NCI-H526 (cell line): Measurements from ENCODE around the gene ZNF346.
"Not testable (repeated sequence)": the region's sequence is repeated elsewhere in the genome, so short reads cannot be mapped to it uniquely, and the experiment has no call there.

Experiments
- DNase-seq, 2 experiments: peaks; one replicate each; lab custom pipeline; 2025; lab: John Stamatoyannopoulos, UW

Gene ZNF346

DNA sequence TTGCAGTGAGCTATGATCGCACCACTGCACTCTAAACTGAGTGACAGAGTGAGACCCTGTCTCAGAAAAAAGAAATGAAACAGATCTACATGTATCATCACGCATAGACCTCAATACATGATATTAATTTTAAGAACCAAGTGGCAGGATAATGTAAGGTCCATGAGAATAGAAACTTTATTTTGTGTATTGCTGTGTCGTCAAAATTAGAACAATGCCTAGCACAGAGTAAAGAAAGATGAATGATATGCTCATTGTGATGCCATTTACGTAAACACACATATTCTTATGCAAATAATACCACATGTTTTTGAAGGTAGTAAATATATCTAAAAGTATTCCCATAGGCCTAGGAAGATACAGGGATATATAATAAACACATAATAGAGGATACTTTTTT is 12.3 kb upstream of the ZNF346 start:
- no peak for DNase-seq

DNA sequence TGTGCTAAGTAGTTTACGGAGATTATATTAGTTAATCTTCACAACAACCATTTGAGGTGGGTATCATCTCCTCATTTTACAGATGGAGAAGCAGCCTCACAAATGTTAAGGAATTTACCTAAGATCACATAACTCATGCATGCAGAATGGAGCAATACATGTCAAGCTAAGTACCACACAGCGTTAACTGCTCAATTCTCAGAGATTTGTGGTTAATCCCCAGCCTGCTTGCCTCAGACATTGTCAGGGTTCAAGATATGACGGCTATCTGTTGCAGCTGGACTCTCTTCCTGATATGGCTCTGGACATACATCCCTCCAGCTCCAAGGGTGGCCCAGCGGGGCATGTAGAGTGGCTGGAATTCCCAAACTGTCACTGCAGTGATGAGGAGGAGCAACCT is 7.3 kb upstream of the ZNF346 start:
- no peak for DNase-seq

DNA sequence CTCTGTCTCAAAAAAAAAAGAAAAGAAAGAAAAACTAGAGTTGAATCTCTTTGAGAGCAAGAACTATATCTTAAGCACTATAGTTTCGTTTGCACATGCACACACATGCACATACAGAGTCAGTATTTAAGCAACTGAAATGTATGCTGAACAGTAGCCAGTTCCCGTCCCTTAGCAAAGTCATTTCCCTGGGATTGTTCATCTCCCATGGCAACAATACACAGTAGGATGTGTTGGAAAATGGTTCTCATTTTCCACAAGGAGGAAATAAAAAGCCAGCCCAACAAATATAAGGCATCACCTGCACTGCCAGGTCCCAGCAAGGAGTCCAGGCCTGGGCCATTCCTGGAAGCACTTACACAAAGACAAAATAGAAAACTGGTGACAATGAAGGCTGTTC is 4.2 kb upstream of the ZNF346 start:
- DNase-seq = no peak

DNA sequence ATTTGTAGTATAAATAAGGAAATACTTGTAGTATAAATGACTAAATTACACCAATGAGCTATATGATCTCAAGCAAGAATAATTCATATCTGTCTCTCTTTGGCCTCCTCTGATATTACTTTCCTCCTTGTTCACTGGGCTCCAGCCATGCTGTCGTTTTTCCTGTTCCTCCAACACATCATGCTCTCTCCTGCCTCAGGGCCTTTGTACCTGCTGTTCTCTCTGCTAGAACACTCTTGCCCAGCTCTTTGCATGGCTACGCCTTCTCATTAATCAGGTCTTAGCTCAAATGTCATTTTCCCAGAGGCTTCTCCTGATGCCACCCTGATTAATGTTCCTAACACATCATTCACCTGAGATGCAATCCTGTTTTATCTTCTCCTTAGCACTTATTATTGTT is 2.5 kb upstream of the ZNF346 start:
- no peak for DNase-seq

DNA sequence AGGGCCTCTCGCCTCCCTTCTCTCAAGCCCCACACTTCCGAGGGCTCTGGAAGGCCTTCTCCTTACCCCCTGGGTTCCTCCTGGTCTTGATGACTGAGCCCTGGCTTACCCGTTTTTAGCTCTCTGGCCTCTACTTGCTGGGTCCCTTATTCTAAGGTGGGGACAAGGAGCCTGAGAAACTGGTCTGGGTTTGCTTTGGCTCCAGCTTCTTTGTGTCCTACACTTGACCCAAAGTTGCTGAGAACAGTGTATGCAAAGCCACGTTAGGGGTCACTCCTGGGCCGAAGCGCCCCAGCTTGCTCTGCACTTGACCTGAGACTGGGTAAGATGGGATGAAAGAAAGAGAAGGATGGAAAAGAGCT is 788 bp downstream of the ZNF346 start:
- DNase-seq = no peak

DNA sequence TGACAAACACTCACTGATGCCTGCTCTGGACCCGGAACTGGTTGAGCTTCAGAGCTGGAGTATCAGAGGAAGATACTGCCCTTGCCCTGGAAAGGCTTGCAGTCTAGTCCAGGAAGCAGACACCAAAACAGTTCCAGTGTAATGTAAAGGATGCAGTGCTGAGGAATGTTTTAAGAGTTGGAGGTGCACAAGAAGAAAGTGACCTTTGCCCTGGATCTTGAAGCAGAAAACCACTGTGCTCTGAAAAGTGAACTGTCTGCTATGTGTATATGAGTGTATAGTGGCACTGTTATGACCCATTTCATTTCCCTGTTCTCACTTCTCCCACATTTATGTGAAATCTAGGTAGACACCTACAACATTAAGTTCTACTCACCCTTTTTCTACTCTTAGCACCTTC is 2.1 kb downstream of the ZNF346 start:
- no peak for DNase-seq

DNA sequence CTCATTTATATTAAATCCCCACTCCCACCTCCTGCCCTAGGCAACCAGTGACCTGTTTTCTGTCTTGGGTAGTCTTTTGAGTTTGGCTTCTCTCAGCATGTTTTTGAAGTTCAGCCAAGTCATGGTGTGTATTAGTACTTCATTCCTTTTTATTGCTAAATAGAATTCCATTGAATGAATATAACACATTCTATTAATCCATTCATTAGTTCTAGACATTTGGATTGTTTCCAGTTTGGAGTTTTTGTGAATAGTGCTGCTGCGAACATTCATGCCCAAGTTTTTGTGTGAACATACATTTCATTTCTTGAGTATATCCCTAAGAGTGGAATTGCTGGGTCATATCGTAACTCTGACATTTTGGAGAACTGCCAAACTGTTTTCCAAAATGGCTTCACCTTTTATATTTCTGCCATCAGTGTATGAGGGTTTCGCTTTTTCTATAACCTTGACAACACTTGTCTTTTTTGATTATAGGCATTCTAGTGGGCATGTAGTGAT is 2.7 kb downstream of the ZNF346 start:
- no peak for DNase-seq

DNA sequence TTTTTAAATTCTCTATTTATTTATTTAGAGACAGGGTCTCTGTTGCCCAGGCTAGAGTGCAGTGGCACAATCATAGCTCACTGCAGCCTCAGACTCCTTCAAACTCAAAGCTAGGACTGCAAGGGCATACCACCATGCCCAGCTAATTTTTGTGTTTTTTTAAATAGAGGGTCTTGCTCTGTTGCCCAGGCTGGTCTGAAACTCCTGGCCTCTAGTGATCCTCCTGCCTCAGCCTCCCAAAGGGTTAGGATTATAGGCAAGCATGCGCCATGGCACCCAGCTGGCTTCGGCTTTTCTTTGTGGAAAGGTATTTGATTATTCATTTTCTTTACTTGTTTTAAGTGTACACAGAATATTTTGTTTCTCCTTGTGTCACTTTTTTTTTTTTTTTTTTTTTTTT is 5.2 kb downstream of the ZNF346 start:
- no peak for DNase-seq

DNA sequence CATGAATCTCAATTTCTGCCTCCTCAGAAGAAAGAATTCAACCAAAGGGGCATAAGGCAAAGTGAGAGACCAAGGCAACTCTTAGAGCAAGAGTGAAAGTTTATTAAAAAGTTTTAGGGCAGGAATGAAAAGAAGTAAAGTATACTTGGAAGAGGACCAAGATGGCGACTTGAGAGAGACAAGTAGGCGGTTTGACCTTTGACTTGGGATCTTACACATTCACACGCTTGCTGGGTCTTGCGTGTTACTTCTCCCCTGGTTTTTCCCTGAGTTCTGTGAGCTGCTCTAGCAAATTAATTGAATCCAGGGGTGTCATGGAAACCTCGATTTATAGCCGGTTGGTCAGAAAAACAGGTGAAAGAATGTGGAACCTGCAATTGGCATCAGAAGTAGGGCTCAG is 7.0 kb downstream of the ZNF346 start:
- DNase-seq = no peak

DNA sequence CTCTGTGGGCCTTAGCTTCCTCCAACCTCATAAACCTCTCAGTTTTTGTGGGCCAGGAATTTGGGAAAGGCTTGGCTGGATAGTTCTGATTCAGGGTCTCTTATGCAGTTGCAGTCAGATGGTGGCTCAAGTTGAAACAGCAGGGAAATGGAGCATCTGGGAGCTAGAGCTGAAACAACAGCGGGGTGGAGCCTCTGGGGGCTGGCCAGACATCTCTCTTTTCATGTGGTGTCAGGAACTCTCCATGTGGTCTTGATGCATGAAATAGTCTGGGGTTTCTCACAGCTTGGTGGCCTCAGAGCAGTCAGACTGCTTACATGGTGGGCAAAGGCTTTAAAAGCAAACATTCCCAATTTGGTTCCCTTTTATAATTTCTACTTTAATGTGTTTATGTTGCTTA is 13.5 kb downstream of the ZNF346 start:
- no peak for DNase-seq

DNA sequence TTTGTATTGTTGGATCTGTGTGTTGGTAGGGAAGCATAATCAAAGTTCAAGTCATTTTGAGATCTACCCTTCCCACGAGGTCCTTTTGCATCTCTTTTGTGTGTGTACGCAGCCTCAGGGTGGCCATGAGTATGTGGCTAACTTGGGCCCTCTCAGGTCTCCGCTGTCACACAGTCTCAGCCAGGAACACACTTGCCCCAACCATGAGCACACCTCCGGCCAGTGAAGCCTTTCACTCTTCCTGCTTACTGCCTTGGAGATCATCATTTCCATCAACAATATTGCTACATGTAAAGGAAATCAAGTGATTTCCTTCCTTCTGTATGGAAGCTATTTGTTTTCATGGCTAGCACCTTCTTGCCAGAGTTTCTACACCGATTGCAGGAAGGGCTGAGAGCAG is 13.9 kb downstream of the ZNF346 start:
- no peak for DNase-seq

DNA sequence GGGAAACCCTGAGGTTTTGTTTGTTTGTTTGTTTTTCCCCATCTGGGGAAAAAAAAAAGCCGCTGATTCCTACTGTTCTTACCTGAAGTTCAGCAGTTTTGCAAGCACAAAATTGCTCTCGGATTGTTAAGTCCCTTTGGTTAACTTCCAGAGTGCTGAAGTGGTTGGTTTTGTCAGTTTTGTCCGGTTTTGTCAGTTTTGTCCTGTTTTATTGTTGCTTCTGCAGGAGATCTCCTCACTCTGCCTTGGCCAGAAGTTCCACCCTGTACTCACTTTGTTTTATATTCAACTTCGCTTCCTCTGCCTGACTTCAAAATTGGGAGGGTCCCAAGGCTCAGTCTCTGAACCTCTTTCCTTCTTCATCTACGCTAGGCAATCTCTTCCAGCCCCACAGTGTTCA is 14.4 kb downstream of the ZNF346 start:
- no peak for DNase-seq

DNA sequence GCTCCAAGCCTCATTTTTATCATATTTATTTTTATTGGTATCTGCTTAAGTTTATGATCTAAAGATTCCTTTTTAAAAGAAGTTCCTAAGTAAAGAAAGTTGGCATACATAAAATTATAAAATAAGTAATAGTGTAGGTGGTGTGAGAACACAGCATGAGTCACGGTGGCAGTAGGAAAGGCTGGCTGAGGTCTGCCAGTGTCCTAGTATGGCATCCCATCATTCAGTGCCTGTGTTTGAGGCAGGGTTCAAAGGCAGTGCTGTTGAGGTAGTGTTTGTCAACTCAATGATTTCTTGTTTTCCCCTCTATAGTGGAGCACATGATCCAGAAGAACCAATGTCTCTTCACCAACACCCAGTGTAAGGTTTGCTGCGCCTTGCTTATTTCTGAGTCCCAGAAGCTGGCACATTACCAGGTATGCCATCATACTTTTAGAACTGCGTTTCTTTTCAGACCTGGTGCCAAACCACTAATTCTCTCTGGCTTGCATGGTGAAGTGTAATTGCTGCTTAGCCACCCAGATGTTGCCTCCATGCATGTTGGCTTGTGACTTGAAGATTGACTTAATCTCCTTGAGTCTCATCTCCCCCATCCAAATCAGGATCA is 18.4 kb downstream of the ZNF346 start:
- DNase-seq = no peak

DNA sequence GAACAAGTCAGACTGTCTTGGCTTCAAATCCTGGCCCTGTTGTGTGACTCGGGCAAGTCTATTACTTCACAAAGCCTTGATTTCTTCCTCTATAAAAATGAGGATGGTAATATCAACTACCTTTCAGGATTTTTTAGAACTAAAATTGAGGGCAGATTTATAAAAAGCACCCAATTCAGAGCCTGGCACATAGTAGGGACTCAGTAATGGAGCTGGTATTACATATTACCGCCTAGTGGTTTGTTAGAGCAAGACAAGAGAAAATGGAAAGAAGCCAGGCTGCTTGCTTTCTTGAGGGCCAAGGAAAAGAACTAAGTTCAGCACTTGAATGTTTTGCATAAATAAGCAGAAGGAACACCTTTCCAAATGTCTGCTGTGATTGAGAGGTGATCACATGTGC is 19.4 kb downstream of the ZNF346 start:
- no peak for DNase-seq

DNA sequence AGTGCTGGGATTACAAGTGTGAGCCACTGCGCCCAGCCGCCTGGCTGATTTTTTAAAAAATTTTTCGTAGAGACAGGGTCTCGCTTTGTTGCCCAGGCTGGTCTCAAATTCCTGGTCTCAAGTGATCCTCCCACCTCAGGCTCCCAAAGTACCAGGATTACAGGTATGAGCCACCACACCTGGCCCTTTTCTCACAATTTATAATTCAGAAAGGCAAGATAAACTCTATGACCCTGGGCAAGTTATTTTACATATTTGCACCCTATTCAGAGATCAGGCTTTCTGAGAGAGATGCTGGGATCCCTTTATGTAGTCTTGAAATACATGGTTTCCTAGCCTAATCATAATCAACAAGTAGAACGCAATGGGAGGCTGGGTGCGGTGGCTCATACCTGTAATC is 20.6 kb downstream of the ZNF346 start:
- DNase-seq = no peak

DNA sequence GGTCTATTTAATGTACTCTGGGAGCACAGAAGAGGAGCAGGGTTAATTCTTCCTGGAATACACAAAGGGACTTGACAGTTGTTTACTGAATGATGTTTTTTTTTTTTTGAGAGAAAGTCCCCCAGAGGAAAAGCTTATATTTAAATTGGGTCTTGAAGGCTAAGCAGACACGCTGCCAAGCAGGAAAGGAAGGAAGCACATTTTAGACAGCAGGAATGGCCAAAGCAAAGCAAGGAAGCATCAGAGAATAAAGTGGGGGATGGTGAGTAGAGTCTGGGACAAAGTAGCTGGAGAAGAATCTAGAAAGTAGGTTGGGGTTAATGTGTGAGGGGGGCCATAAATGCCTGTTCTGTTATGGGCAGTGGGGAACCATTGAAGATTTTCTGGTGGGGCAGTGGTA is 21.5 kb downstream of the ZNF346 start:
- DNase-seq = no peak

DNA sequence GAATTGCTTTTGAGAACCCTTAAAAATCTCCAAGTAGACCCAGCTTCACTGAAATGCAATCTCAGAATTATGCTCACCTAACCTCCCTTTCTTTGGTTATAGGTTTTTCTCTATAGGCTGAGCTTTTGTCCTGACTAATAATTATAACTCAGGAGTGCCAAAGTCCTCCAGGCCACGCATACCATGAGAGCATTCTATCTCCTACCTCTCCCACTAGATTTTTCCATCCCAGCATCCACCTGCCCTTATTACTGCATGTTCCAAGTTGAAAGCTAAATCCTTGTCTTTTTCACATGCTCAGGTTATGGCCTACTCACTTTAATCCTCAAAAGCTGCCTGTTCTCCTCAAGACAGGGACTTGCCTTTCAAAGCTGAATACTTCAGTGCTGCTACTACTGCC is 22.1 kb downstream of the ZNF346 start:
- no peak for DNase-seq

DNA sequence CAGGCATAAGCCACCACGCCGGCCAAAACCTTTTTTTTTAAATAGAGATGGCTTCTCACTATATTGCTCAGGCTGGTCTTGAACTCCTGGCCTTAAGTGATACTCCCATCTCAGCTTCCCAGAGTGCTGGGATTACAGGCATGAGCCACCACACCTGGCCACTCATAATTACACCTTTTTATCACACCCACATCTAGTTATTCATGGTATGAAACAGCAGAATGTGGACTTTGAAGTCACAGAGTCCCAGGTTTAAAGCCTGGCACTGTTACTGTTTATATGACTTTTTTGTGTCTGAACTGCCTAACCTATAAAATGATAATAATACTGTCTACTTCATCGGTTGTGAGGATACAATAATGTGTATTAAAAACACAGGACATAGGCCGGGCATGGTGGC is 23.1 kb downstream of the ZNF346 start:
- DNase-seq = no peak

DNA sequence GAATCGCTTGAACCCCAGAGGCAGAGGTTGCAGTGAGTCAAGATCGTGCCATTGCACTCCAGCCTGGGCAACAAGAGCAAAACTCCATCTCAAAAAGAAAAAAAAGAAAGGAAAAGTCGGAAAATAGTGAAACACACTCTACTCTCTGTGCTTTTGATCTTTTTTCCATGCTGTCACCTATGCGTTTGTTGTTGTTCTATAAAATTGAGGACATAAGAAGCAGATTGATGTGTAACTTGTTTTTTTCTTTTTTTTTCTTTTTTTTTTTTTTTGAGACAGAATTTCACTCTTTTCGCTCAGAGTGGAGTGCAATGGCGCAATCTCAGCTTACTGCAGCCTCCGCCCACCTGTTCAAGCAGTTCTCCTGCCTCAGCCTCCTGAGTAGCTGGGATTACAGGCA is 26.0 kb downstream of the ZNF346 start:
- DNase-seq = not testable (repeated sequence)

DNA sequence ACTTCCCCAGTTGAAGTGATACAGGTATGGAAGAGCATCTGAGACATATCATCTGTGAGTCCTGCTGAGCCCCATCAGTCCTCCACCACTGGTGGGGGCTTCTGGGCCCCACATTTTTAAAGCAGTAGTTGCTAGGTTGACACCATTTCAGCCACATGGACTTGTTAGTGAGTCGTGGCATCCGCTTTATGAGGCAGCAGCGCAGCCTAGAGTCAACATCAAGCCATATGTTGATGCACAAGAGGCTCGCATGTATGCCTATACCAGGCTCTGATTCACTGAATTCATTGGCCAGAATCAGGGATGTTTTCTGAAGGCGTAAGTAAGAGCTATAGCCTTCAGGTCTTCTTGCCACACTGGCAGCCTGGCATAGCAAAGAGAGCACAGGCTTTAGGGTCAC is 26.8 kb downstream of the ZNF346 start:
- no peak for DNase-seq

DNA sequence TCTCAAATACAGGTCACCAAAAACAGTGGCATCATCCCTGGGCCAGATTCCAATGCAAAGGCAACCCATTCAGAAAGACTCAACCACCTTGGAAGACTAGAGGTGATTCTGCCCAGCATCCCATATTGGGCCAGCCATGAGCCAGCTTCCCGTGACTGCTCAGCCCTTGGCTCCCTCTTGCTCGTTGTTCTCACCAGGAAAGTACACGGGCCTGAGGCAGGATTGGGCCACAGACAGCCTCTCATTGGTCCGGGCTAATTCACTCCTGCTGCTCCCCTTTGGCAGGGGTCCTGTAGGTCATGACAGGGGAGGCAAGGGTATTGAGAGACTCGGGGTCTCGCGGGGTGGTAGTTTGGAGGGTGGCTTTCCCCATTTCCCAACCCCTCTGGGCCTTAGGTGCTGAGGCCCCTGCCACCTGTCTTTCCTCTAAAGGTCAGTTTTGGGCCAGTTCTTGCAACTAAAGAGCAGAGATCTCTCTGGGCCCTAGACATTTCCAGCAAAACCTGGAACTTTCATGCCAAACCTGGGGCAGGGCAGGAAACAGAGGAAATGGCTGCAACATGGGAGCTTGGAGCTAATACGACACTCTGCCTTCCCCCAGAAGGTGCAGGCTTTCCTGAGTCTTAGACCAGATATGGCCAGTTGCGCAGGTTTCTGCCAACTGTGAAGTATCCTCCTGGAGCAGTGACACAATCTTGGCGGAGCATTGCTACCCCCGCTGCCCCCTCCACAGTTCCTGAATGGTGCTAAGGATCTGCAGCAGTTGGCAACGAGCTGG is 42.2 kb downstream of the ZNF346 start:
- DNase-seq = no peak

DNA sequence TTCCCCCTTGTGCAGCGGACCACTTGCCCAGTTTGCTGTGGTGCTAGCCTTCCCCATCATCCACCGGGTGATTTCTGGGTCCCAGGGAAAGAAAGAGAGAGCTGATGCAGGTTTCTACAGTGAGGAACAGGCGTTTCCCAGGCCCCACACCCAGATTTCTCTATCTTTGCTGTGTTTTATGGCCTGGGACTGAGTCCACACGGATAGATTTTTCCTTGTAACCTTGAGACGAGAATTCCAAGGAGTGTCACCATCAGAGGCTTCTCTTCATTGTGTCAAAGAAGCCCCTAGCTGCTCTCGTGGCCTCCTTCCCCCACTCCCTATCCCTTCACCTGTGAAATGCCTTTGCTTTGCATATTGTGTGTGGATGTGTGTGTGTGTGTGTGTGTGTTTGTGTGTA is 43.0 kb downstream of the ZNF346 start:
- DNase-seq = no peak

DNA sequence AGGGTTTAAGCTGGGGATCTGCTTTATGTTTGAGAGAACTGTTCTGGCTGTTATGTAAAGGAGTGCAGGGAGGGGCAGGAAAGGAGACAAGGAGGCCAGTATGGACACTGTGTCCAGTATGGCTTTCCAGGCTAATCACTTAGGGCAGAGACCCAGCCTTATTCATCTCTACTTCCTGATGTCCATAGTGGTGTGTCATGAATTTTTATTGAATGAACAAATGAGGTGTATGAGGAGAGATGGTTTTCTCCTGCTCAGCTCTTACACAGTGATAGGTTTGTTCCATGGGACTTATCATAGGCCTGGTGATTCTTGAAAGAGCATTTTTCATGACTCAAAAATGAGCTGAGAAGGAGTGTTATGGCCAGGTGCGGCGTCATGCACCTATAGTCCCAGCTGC is 43.7 kb downstream of the ZNF346 start:
- DNase-seq = no peak

DNA sequence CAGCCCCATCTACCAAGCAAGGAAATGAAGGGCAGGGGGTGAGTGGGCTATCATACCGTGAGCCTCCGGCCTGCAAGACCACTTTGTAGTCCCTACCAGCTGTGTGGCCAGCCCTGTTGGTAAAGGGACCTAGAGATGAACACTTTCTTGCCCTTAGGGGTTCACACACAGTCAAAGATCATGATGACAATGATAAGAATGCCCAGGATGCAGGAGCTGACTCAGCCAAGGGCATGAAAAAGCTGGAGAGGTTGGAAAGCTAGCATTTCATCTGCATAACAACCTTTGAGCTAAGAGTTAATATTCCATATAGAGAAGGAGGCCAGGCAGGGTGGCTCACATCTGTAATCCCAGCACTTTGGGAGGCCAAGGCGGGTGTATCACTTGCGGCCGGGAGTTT is 45.0 kb downstream of the ZNF346 start:
- DNase-seq = no peak
